Retina (tissue), 1 donor: ENCODE results near the gene IL20.
A peak's percentile ranks its signal among the peaks of the same experiment; 100 is the strongest.

Source experiments
- DNase-seq: peaks from one replicate; pipeline ENCODE4 v3.0.0-alpha.2; 2016

The IL20 gene

DNA sequence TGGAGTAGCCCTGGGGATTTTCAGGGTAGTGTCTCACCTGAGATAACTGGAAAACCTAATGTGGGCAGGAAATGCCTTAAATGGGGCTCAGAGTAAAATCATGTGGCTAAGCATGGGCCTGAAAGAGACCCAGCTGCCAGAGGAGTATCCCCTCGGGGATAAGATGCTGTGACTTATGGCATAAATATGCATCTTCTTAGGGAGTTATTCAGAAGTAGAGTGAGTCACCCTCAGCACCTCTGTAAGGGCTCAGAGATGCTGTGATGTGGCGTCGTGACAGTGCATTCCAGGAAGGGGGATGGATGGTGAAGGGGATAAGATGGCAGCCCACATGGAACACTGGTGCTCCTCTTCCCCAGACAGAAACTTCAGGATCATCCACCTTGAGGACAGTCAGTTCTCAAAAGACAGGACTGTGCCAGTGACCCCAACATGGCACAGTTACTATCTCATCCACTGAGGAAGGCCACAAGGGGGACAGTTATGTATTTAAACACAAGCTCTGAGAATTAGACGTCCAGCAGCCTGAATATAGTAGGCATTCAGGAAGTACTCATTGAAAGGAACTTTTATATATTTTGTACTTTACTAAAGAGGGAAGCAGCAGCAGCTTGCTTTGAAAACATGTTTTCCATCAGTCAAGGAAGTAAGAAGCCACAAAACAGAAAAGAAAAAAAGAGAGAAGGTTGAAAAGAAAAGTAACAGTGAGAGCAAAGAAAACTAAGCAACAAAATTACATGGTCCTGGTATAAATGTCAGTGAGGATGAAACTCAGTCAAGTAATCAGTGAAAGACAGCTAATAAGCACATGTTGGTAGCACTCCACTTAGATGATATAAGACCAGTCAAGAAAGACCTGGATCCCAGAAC lies 40.1 kb downstream of the IL20 start:
- no peak for DNase-seq

GRCh38 chr1:206907304-206907991 lies 42.0 kb downstream of the IL20 start:
- no peak for DNase-seq

GRCh38 chr1:206908038-206908437 lies 42.6 kb downstream of the IL20 start:
- no peak for DNase-seq

DNA sequence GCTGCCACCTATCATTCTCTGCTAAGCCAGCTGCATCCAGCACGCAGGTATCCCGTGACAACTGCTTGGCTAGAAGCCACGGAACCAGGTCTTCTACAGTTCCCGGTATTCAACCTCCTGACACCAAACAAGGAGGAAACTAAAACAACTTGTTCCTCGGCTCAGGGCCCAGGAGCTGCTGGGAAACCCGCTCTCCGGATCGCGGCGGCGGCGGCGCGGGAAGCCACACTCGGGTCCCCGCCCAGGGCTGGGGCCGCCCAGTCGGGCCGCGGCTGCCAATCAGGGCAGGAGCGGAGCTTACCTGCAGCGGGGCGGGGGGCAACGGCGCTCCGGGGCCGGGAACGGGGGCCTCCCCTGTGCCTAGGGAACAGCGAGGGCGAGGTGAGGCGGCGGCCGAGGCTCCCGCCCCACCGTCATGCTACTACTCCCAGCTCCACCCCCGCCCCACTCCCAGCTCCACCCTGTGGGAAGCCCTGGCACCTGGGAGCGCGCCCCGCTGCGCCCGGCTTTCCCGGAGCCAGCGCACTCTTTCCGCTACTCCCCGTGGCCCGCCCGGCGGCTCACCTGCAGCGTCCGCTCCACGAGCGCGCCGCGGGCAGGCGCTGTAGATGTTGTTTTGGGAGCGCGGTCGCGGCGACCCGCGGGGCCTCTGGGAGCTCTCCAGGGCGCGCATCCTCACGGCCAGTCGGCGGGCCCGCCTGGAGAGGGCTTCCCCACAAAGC lies 43.9 kb downstream of the IL20 start:
- DNase-seq = peak; percentile 63

GRCh38 chr1:206909883-206910318 lies 44.5 kb downstream of the IL20 start:
- no peak for DNase-seq

DNA sequence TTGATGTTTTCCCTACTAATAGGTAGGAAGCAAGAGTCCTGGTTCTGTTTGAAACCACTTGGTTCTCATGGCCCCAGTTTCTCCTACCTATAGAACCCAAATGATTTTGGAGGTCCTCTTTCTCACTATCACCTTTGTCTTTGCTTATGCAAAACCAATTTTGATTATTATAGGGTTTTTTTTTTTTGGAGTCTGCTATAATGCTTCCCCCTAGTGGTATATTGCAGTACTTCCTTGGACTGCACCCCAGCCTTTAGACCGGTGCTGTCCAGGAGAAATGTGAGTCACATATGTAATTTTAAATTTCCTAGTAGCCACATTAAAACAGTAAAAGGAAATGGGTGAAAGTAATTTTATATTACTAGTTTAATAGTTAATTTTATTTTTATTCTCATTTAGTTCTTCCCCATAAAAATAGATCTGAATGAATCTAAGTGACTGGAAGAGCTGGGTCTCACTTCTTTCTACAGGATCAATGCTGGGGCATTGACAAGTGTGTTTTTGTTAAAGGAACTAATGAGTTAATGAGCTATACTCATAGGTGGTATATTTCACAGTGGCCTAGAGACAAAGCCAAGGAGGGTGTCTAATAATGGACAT lies 45.7 kb downstream of the IL20 start:
- peak; percentile 65 for DNase-seq

DNA sequence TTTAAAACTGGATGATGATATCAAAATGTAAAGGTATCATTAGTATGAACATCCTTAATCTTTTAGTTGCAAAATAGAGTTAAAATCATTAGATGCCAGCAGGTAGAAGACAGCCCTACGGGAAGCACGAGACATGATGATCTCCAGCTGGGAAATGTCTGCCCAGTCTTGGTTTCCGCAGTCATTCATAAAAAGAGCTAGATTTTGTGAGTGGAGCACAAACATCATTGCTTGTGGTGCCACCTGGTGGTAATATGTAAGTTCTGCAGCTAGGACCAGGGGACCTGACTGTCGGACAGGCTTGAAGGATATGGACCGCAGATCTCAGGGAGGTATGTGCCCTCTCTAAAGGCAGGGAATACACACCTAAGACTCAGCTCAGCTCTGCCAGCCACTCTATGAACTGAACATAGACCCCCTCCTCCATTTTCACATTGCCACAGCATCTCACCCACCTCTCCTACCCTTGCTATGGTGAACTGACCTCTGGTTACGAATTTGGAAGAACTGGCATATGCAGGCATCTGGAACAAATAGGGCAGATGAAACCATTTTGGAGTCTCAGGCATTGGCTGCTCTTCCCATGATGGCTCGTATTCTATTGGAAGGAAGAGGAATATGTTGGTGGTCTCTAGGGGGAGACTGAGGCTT lies 47.1 kb downstream of the IL20 start:
- DNase-seq = peak; percentile 73

- DNase-seq = no peak
Measured at GRCh38 chr1:206913766-206914537, 48.5 kb downstream of the IL20 start.

- DNase-seq = no peak
Measured at GRCh38 chr1:206915030-206915735, 49.8 kb downstream of the IL20 start.

- no peak for DNase-seq
Measured at GRCh38 chr1:206916000-206916709, 50.7 kb downstream of the IL20 start.

- no peak for DNase-seq
Measured at GRCh38 chr1:206918076-206918475, 52.7 kb downstream of the IL20 start.
